MCF 10A (cell line): ENCODE measurements around the gene SERPINA12. TPM values are rescaled to one million over a fixed set of nuclear protein-coding genes. Genes with fewer than 3 reads are reported as not detected.

Experiments
- BruUV-seq: library from RNA; stranded (reverse); fragments of 400-500 nt; replicated peaks from 2 replicates; lab custom pipeline; 2021; lab: Mats Ljungman, UMichigan
- CTCF ChIA-PET: fragments of 300-600 bp; sonication (Branson Sonifier 250); formaldehyde crosslinking; extraction: SDS; loops from one replicate; lab custom pipeline; 2021; ENCODE audit warnings: antibody characterized with exemption, inconsistent platforms; lab: Yijun Ruan, JAX
- POLR2A ChIA-PET: fragments of 300-600, 350-650 bp; sonication (Branson Sonifier 250); formaldehyde crosslinking; extraction: SDS; loops from one replicate; lab custom pipeline; 2020; ENCODE audit warnings: antibody characterized with exemption, inconsistent platforms; lab: Yijun Ruan, JAX
- DNase-seq: peaks from one replicate; pipeline ENCODE4 v3.0.0-alpha.2; 2018; ENCODE audit not compliant: unreplicated experiment
- H3K27ac Mint-ChIP-seq: one replicate; pipeline ENCODE4 v1.8.0; 2022; ENCODE audit warnings: mild to moderate bottlenecking, low read depth, mixed read lengths; ENCODE audit not compliant: unreplicated experiment
- H3K27me3 Mint-ChIP-seq: one replicate; pipeline ENCODE4 v1.8.0; 2022; ENCODE audit warnings: mixed read lengths; ENCODE audit not compliant: insufficient read depth, unreplicated experiment
- H3K36me3 Mint-ChIP-seq: one replicate; pipeline ENCODE4 v1.8.0; 2022; ENCODE audit warnings: mild to moderate bottlenecking, moderate library complexity, mixed read lengths; ENCODE audit not compliant: insufficient read depth, unreplicated experiment
- H3K4me1 Mint-ChIP-seq: one replicate; pipeline ENCODE4 v1.8.0; 2022; ENCODE audit warnings: mixed read lengths; ENCODE audit not compliant: insufficient read depth, unreplicated experiment
- H3K4me3 Mint-ChIP-seq: one replicate; pipeline ENCODE4 v1.8.0; 2022; ENCODE audit warnings: mild to moderate bottlenecking, moderate library complexity, mixed read lengths; ENCODE audit not compliant: unreplicated experiment
- H3K9me3 Mint-ChIP-seq: one replicate; pipeline ENCODE4 v1.8.0; 2022; ENCODE audit warnings: mixed read lengths; ENCODE audit not compliant: unreplicated experiment
- CTCF ChIP-seq: fragments of 200-600 bp; IDR thresholded peaks from one replicate; pipeline ENCODE4 v1.8.0; 2022; ENCODE audit warnings: antibody characterized with exemption, mild to moderate bottlenecking; ENCODE audit not compliant: unreplicated experiment
- intact Hi-C: fragments of 100-400 bp; cut with micrococcal nuclease; formaldehyde crosslinking; loops from 2 replicates; pipeline ENCODE4 v1.14.1; 2022
- total RNA-seq: library from RNA; stranded (reverse); gene quantifications from 2 replicates; pipeline ENCODE4 v1.2.3, GENCODE V29; 2022

The SERPINA12 gene
- total RNA-seq, 1 experiment from 2014 or later = not detected

- DNase-seq = no peak
- ChIA-PET POLR2A (no interaction called here), CTCF (interaction anchor here (3.9 kb wide), 1 partner anchor 18 kb away, joined by 21 read pairs; no protein-coding TSS in a partner anchor)
- Mint-ChIP-seq H3K36me3 (no peaks in the 10 kb centered on the region), H3K27me3 (peaks cover 32% of the 10 kb centered on the region), H3K4me3 (no peak overlapping the region), H3K4me1 (no peaks in the 10 kb centered on the region), H3K27ac (no peak overlapping the region), H3K9me3 (peaks cover 8% of the 10 kb centered on the region)
- TF ChIP-seq CTCF = no peak
- BruUV-seq = no TSS peak
- intact Hi-C loops = no loop called here
Measured at GRCh38 chr14:94531187-94531586, 21.9 kb upstream of the SERPINA12 start.

GRCh38 chr14:94524093-94524492 lies 14.8 kb upstream of the SERPINA12 start:
- Mint-ChIP-seq H3K4me1 (no peaks in the 10 kb centered on the region), H3K27me3 (peaks cover 40% of the 10 kb centered on the region), H3K36me3 (no peaks in the 10 kb centered on the region), H3K9me3 (peaks cover 20% of the 10 kb centered on the region), H3K27ac (no peak overlapping the region), H3K4me3 (no peak overlapping the region)
- BruUV-seq = no TSS peak
- DNase-seq = no peak
- no peak for TF ChIP-seq CTCF
- POLR2A ChIA-PET = no interaction called here
- intact Hi-C loops = no loop called here
- CTCF ChIA-PET = no interaction called here

- no peak for DNase-seq
- Mint-ChIP-seq H3K27me3 (peaks cover 45% of the 10 kb centered on the region), H3K27ac (no peak overlapping the region), H3K4me1 (no peaks in the 10 kb centered on the region), H3K9me3 (peaks cover 26% of the 10 kb centered on the region), H3K36me3 (no peaks in the 10 kb centered on the region), H3K4me3 (no peak overlapping the region)
- TF ChIP-seq CTCF = no peak
- BruUV-seq = no TSS peak
- CTCF ChIA-PET = interaction anchor here (2.1 kb wide), 1 partner anchor 26 kb away, joined by 12 read pairs; no protein-coding TSS in a partner anchor
- intact Hi-C loops = no loop called here
- POLR2A ChIA-PET = no interaction called here
Measured at GRCh38 chr14:94523265-94523664, 14.0 kb upstream of the SERPINA12 start.

- BruUV-seq = no TSS peak
- no peak for TF ChIP-seq CTCF
- ChIA-PET POLR2A (no interaction called here), CTCF (interaction anchor here (2.1 kb wide), 1 partner anchor 27 kb away, joined by 12 read pairs; no protein-coding TSS in a partner anchor)
- Mint-ChIP-seq H3K4me1 (no peaks in the 10 kb centered on the region), H3K27ac (no peak overlapping the region), H3K36me3 (no peaks in the 10 kb centered on the region), H3K4me3 (no peak overlapping the region), H3K9me3 (peaks cover 26% of the 10 kb centered on the region), H3K27me3 (peaks cover 38% of the 10 kb centered on the region)
- DNase-seq = no peak
- intact Hi-C loops = no loop called here
Measured at GRCh38 chr14:94522115-94522724, 13.0 kb upstream of the SERPINA12 start.
